Activated naive CD8-positive, alpha-beta T cell treated with anti-CD3 and anti-CD28 coated beads, Interleukin-2, amount 50 U/mL, for 16 hours (primary cell): ENCODE data around the gene SCAMP3.
"Not testable (repeated sequence)": the region's sequence is repeated elsewhere in the genome, so short reads cannot be mapped to it uniquely, and the experiment has no call there.

Experiments used
- DNase-seq: peaks from one replicate; pipeline ENCODE4 v3.0.0-alpha.2; 2020; ENCODE audit warnings: low read depth, low spot score

The SCAMP3 gene

DNA sequence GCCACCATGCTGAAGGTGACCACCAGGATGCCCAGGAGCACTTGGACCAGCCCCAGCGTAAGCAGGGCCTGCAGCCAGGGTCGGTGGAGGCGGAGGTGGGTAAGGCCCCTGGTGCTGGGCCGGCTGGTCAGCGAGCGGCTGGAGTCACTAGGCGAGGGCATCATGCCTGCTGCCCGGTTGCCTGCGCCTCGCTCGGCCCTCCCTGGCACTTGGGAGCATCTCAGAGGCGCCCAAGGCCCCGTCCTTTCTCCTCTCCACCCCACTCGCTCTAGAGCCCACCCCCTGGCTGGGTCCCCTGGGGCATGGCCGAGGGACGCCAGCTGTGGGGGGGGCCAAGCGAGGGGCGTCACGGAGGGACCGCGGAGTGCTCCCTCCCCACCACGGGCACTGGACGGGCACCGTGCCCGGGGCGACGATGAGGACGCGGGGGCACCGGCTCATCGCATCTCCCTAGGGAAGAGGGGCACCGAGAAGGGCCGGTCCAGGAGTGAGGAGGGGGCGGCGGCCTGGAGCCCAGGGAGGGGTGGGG is 7.4 kb downstream of the SCAMP3 start:
- DNase-seq, result no peak

DNA sequence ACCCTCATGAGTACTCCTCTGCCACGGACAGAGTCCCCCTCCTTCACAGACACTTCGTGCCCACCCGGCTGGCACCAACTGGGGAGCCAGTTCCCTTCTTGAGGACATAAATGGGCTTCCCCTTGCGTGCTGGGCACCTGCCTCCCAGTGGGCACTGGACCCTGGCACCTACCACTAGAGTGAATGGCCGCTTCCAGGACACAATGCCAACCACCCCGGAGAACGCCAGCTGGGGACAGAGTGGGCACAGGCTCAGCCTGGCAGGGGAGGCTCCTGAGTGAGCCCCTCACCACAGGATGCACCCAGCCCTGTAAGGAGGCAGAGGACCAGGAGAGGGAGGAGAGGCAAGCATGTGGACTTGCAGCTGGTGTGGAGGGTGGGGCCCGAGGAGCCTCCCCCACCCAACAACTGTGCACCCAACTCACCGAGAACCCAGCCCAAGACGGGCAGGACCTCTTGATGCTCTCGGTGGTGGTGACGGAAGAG is 7.9 kb downstream of the SCAMP3 start:
- DNase-seq, result no peak

DNA sequence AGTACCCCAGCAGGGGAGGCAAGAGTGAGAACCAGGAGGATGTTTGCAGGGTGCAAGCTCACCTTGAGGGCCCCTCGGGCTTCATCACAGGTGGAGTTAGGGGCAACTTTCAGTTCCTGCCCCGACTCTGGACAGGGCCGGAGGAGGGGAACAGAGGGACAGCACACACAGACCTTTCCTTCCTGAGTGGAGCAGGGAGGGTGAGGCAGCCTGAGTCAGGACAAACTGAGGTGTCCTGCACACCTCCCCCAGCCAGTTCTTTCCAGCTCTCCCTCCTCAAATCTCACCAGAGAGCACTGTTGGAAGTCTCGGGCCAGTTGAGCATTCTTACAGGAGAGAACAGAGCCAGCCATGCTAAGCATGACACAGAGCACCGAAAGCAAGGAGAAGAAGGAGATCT is 8.4 kb downstream of the SCAMP3 start:
- DNase-seq, result no peak

DNA sequence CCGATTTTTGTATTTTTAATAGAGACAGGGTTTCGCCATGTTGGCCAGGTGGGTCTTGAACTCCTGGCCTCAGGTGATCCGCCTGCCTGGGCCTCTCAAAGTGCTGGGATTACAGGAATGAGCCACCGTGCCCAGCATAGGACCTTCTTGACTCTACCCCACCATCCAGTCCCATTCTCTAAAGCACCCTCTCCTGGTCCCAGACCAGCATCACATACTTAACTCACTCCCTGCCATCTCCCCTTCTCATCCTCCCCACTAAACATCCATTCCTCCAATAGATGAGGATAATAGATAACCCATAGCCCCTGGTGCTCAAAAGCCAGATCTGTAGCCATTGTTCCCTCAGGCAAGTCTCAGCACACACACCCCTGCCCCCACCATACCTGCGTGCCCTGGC is 9.0 kb downstream of the SCAMP3 start:
- DNase-seq, result no peak

DNA sequence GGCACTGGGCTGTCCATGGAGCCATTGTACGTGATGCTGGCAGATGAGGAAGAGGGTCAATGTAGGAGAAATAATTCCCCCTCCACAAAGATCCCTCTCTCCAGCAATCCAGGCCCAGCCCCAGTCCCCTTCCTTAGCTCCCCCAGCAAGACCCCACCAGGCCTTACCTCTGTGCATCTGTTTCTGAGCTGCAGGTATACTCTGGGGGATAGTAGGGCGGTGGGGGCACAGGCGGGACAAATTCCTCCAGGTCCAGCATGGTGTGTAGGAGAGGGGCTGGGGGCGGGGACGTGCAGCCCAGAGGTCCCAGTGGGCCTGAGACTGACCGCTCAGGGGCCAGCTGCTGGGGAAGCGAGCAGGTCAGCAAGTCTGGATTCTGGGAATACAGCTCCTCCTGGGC is 10.6 kb downstream of the SCAMP3 start:
- DNase-seq, result no peak

DNA sequence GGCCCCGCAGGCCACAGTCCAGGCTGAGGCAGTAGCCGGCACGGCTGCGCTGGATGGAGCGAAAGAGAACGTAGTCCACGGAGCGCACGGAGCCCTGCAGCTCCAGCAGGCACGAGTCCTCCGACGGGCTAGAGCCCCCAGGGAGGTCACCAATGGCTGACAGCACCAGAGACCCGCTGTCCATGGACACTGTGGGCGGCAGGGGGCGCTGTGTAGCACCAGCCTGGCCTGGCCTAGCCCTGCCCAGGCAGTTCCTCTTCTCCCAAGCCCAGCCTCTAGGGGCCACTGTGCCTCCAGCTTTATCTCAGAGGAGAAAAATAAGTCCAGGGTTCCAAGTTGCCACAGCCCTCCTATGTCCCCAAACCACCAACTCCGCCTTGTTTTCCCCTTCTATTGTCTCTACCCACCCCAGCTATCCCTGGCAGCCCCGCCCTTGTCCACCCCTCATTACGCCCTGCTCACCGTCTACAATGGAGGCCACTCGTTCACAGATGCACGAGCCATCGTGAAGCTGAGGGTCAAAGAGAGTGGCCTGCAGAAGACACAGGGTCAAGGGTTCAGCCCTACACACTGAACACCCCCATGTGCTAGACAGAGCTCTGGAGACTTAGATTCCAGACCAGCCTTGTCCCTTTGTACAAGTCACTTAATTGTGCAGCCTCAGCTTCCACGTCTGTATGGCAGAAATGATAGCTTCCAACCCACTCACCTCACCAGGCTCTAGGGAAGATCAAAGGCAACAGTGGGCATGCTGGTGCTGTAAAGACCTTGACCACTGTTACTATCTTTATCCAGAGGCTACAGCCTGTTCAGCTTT is 11.3 kb downstream of the SCAMP3 start:
- DNase-seq, result peak; percentile 93

DNA sequence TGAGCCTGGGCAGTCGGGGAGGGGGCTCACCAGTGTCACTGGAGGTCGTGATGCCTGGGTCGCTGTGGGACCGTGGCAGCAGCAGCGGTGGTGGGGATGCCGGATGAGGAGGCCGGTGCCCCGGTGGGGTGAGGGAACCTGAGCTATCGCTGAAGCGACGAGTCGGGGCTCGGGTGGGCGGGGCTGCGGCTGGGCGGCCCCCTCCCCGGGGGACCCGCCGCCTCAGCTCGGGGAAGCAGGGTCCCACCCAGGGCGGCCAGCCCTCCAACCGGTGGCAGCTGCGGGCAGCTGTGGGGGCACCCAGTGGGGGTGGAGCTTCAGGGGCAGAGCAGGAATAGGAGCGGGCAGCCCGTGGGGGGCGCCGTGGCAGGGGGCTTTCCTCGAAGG is 11.9 kb downstream of the SCAMP3 start:
- DNase-seq, result no peak

DNA sequence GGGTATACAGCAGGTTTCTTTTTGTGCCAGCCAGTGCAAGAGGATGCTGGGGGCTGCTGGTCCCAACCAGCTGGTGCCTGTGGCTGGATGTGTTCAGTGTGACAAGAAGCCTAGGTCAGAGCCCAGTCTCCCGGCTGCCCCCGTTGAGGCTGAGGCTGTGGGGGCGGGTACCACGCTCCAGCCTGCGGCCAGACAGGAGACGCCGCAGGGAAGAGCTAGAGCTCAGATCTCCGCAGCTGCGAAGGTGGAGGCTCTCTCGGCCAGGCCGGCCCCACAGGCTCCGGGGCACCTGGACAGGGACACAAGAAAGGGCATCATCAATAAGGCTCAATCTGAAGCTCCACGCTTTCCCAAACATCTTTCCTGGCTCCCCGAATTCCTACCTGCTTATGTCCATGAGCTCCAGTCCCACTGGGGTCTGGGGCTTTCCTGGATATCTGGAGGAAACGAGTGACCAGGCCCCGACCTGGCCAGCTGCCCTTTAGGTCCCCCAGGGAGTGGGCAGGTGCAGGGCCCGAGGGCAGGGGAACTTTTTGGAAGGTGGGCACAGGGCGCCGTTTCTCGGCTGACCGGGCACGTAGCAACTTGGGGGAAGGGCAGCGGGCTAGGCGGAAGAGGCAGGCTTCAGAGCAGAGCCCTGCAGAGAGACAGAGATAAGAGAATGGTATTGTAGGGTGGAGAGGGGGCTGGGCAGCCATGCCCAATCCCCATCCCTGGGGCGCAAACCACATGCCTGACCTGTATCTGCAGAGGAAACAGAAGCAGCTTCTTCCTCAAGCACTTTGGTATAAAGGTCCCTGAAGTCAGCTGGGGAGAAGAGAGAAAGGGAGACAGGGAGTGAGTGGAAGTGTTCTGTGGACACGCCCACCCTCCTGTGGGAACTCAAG is 14.2 kb downstream of the SCAMP3 start:
- no peak for DNase-seq

DNA sequence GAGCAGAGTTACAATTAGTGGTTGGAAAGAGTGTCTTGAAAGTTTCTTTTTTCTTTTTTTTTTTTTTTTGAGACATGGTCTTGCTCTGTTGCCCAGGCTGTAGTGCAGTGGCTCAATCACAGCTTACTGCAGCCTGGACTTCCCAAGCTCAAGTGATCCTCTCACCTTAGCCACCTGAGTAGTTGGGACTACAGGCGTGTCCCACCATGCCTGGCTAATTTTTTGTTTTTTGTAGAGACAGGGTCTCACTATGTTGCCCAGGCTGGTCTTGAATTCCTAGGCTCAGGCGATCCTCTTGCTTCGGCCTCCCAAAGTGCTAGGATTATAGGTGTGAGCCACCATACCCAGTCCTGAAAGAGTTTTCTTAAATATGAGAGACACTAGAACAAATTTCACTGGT is 15.4 kb downstream of the SCAMP3 start:
- not testable (repeated sequence) for DNase-seq

DNA sequence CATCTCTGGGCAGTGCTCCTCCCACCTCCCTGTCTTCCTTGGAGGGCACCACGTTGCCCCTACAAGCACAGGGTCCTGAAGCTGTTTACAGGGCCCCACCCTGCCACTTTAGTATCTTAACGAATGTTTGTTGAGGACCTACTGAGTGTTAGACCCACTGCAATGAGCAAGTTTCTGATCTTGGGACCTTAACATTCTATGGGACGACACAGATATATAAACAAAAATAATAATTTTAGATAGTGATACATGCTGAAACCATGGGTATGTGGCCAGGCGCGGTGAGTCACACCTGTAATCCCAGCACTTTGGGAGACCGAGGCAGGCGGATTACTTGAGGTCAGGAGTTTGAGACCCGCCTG is 17.0 kb downstream of the SCAMP3 start:
- no peak for DNase-seq

DNA sequence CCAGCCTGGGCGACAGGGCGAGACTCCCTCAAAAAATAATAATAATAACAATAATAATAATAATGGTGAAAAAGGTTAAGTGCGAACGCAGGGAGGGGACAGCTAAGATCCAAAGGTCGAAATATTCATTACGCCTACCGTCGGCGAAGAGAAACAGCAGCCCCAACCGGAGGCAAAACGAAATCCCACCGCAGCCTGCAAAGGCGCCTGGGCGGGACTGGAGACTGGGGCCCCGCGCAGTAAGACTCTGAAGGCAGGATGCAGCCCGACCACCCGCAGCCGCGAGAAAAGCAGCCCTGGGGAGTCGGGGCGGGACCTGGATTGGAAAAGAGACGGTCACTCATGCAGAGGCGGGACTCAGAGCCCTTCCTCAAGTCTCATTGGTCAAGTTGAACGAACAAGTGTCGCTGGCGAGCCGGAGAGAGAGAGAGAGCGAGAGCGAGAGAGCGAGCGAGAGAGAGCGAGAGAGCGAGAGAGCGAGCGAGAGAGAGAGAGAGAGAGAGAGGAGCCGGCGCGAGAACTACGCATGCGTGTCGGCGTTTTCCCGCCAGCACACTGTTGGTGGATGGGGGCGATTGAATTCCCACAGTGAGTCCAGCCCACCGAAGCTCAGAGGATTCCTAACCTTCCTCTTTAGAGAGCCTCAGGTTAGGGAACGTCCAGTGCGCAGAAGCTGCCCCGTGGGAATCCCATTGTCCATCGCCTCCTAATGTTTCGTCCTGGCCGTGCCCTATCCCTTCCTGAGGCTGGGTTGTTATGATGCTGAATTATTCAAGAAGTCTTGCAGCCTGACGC is 17.6 kb downstream of the SCAMP3 start:
- peak; percentile 86 for DNase-seq

DNA sequence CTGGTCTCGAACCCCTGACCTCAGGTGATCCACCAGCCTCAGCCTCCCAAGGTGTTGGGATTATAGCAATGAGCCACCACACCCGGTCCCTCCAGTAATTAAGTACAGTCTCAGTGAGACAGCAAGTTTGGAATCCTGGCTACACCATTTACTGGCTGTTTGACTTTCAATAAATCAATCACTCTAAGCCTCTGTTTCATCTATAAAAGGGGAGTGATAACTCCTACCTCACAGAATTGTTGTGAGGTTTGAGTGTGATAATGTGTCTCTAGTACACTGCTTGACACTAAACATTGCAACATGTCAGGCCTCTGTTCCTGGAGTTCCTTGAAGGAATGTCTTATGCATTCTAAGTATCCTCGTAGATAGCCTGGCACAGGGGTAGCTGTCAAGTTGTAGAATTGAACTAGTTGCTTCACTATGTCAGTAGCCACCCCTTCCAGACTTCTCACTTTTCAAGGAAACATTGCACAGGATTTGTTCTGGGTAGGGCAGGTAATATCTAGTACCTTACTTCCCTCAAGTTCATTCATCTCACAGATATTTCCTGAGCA is 19.3 kb downstream of the SCAMP3 start:
- DNase-seq, result no peak

DNA sequence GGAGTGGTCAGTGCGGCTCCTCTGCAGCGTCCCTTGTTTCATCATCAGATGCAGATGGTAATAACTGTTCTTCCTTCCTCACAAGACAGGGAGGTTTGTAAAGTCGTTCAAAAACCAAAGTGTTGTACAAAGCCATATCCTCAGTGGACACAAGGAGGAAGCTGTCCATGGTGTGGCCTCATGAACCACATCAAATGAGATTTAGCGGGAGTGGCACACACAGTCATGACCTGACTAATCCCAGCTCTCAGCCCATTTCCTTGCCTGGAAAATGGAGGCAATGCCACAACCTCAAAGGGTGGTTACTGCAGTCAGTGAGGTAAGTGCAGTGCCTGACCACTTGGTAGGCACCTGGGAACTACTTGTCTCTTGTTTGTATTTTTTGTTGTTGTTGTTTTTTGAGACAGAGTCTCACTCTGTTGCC is 20.3 kb downstream of the SCAMP3 start:
- no peak for DNase-seq

DNA sequence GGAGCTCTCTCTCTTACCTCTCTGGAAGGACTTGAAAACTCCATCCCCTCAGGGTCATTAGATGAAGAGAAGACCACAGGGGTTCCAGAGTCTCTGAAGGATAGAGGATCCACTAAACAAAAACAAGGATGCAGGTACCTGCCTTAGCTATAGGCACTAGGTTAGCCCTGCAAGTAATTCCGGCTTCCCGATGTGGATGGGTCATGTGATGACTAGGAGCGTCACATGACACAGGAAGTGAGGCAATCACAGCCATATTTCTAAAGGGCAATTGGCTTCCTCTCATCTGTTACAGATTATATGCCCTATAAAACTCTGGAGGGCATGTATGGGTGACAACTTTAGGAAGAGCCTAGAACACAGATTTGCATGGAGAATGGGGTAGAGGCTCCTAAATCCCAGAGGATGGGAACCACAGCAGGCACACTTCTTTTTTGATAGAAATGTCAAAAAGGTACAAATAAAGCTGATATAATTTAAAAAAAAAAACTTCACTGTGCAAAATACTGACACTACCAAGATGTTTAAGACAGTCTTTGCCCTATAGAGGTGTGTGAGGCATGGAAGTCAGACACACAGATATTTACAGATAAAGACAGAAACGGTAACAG is 21.0 kb downstream of the SCAMP3 start:
- DNase-seq, result no peak

DNA sequence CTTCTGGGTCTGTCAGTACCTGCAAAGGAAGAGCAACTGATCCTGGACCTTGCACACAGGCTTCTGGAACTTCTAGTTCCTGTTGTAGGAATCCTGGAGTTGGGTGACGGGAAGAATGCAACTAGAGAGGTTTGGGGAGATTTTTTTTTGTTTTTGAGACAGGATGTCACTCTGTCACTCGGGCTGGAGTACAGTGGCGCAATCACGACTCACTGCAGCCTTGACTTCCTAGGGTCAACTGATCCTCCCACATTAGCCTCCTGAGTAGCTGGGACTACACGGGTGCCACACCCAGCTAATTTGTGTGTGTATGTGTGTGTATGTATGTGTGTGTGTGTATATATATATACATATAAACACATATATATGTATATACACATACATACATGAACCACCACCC is 25.7 kb downstream of the SCAMP3 start:
- no peak for DNase-seq

DNA sequence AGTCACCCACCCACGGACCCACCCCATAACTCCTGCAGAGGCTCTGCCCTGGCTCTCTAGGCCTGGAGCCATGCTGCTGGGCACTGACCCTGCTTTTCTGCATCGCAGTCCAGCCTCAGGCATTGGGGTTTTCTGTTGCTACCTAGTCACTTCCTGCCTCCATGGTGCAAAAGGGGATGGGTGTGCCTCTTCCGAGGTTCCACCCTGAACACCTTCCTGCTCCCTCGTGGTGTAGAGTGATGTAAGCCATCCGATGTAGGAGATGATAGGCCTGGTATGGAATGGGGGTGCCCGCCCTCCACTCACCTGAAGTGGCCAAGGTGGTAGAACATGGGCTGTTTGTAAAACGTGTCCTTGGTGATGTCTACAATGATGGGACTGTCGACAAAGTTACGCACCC is 26.8 kb downstream of the SCAMP3 start:
- not testable (repeated sequence) for DNase-seq

DNA sequence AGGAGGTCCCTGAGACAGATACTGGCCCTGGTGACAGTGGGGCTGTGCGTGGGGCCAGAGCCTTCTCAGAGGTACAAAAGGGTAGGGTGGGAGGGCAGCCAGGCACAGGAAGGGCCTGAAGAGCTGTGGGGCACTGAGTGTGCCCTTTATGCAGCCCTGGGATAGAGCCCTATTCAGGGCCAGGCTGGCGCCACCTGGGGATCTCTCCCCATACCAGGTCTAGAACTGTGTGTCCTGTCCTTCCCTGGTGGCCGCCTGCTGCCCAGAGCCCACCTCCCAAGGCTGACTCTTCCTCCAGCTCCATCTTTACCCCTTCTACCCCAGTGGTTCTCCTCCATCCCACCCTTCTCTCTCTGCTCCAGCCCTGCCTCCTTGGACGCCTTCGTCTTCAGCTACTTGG is 28.7 kb downstream of the SCAMP3 start:
- DNase-seq, result not testable (repeated sequence)

DNA sequence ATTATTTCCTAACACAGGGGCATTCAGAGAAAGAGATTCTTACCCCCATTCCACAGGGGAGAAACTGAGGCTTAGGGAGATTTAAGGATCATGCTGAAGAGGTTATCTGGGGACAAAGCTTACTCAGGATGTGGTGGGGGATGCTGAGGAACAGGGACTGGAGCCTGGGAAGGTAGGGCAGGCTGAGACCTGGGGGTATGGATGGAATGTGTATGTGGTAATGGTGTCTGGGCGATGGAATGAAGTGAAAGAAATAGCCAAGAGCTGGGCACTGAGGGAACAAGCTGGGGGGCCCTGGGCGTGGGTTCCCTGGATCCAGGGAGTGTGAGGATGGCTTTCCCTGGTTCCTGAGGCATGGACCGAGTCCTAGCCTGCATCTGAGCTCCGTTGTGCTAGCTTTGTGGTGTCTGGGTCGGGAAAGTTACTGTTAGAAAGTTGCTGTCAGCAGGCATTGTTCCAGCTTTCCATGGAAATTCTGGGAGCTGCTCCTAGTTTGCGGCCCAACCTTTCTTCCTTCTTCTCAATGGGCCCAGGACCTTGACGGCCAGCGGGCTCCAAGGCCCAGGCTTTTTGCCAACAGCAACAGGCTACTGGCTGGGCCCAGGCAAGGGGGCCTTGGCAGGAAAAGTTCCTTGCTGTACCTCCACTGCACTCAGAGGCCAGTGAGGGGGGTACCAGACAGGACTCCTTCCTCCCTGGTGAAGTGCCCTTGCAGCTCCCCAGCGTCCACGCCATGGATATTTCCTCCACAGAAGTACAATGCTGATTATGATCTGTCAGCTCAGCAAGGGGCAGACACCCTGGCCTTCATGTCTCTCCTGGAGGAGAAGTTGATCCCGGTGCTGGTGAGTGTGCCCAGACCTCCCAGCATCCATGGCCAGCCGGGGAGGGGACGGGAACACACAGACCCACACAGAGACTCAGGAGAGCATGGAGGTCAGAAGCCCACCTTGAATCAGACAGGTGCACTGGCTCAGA is 29.9 kb downstream of the SCAMP3 start:
- not testable (repeated sequence) for DNase-seq

DNA sequence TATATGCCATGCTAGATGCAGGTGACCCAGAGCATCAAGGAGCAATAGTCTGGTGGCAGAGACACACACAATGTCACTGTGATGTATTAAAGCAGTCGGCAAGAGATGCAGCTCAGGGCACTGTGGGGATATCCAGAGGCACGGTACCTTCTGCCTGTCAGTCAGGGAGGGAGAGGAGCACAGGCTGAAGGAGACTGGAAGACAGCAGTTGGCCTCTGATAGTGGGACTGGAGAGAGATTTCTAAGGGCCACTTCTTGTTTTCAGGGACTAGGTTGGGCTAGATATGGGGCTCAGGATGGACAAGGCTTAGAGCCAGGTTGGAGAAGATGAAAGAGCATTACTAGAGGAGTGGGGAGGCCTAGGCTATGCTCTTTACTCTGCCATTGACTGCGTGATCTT is 30.9 kb downstream of the SCAMP3 start:
- DNase-seq, result not testable (repeated sequence)

DNA sequence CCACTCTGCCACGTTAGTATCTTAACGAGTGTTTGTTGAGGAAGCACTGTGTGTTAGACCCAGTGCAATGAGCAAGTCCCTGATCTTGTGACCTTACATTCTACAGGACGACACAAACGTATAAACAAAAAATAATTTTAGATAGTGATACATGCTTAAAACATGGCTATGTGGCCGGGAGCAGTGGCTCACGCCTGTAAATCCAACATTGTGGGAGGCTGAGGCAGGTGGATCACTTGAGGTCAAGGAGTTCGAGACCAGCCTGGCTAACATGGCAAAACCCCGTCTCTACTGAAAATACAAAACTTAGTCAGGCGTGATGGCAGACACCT is 34.1 kb downstream of the SCAMP3 start:
- no peak for DNase-seq
